HG03159 (cell line): ENCODE results near the gene BAG3.

Source experiments
- ATAC-seq: cut with Tn5 transposase; IDR thresholded peaks from one replicate; pipeline ENCODE4 v1.9.1; 2021; ENCODE audit warnings: mild to moderate bottlenecking, moderate library complexity; ENCODE audit not compliant: unreplicated experiment

Gene BAG3

GRCh38 chr10:119725828-119726675, 74.9 kb downstream of the BAG3 start, which contains the start of gene INPP5F:
TSS of gene INPP5F (plus strand) at chr10:119726050. CDS start at chr10:119726263, 213 bp downstream.
- ATAC-seq, result peak; percentile 79

GRCh38 chr10:119726676-119727261, 75.6 kb downstream of the BAG3 start:
- ATAC-seq, result no peak
